ENCODE data around the gene MPP1.

- TF ChIP-seq POLR2A (IDR thresholded peaks at IDR 0.05; ENCODE audit: low read length) = peak; percentile 76
- TF ChIP-seq GATA1 (IDR thresholded peaks at IDR 0.05; ENCODE audit: low read depth, low read length) = no peak
These were observed 42.6 kb downstream of the MPP1 start, which contains the start of gene DKC1 for GRCh38 chrX:154762537-154763296.
